HG02678 (cell line): ENCODE data around the gene NAV2.

Source experiments
- ATAC-seq: cut with Tn5 transposase; IDR thresholded peaks from one replicate; pipeline ENCODE4 v1.9.1; 2021; ENCODE audit warnings: mild to moderate bottlenecking, moderate library complexity; ENCODE audit not compliant: unreplicated experiment

The NAV2 gene

GRCh38 chr11:19774817-19775580 is 62.4 kb downstream of the NAV2 start:
- no peak for ATAC-seq

- ATAC-seq, result no peak
These were observed 63.0 kb downstream of the NAV2 start for GRCh38 chr11:19775622-19776021.

- peak; percentile 29 for ATAC-seq
These were observed 64.4 kb downstream of the NAV2 start for GRCh38 chr11:19777039-19777376.

GRCh38 chr11:19777377-19778102 is 64.9 kb downstream of the NAV2 start:
- ATAC-seq, result peak; percentile 77

- no peak for ATAC-seq
These were observed 67.1 kb downstream of the NAV2 start for GRCh38 chr11:19779740-19780139.

GRCh38 chr11:19781351-19781750 is 68.7 kb downstream of the NAV2 start:
- ATAC-seq, result no peak

- no peak for ATAC-seq
These were observed 72.6 kb downstream of the NAV2 start for GRCh38 chr11:19785265-19785664.

GRCh38 chr11:19786644-19787043 is 74.0 kb downstream of the NAV2 start:
- ATAC-seq, result no peak

- ATAC-seq, result no peak
These were observed 75.8 kb downstream of the NAV2 start for GRCh38 chr11:19788435-19788834.

- no peak for ATAC-seq
These were observed 76.6 kb downstream of the NAV2 start for GRCh38 chr11:19789245-19789644.

GRCh38 chr11:19789835-19790710 is 77.4 kb downstream of the NAV2 start:
- ATAC-seq, result no peak

- peak; percentile 51 for ATAC-seq
These were observed 78.4 kb downstream of the NAV2 start for GRCh38 chr11:19790831-19791552.

- ATAC-seq, result no peak
These were observed 79.9 kb downstream of the NAV2 start for GRCh38 chr11:19792510-19792909.

- ATAC-seq, result no peak
These were observed 80.7 kb downstream of the NAV2 start for GRCh38 chr11:19793326-19793725.

GRCh38 chr11:19794161-19794560 is 81.5 kb downstream of the NAV2 start:
- no peak for ATAC-seq

GRCh38 chr11:19795082-19795481 is 82.4 kb downstream of the NAV2 start:
- no peak for ATAC-seq

GRCh38 chr11:19800162-19800561 is 87.5 kb downstream of the NAV2 start:
- no peak for ATAC-seq

- ATAC-seq, result no peak
These were observed 88.3 kb downstream of the NAV2 start for GRCh38 chr11:19800714-19801519.

- no peak for ATAC-seq
These were observed 90.2 kb downstream of the NAV2 start for GRCh38 chr11:19802773-19803293.

GRCh38 chr11:19803506-19803998 is 90.9 kb downstream of the NAV2 start:
- no peak for ATAC-seq
